GM23338 (cell line): ENCODE measurements around the gene USP10. TPM values are rescaled to one million over a fixed set of nuclear protein-coding genes. Genes with fewer than 3 reads are reported as not detected.

Experiments used
- ATAC-seq: fragments of 200-7000 bp; cut with Tn5 transposase; 3 replicates; pipeline ENCODE4 v1.9.1; 2020
- DNase-seq: peaks from one replicate; pipeline ENCODE4 v3.0.0-alpha.2; 2015; ENCODE audit warnings: low spot score
- H2AFZ ChIP-seq: fragments of 200-600 bp; sonication (generic); 2 replicates; pipeline ENCODE4 v1.8.0; 2016; ENCODE audit warnings: antibody characterized with exemption, mild to moderate bottlenecking, moderate library complexity
- H3F3A ChIP-seq: fragments of 200-600 bp; sonication (generic); replicated peaks from 2 replicates; pipeline ENCODE4 v1.8.0; 2017; ENCODE audit warnings: antibody characterized with exemption, mixed run types, low read depth
- H3K27ac ChIP-seq: fragments of 200-600 bp; sonication (generic); 2 replicates; pipeline ENCODE4 v1.6.1; 2016; ENCODE audit warnings: low read depth
- H3K27me3 ChIP-seq: fragments of 200-600 bp; sonication (generic); 2 replicates; pipeline ENCODE4 v1.8.0; 2016; ENCODE audit warnings: mild to moderate bottlenecking, mixed run types, moderate library complexity; ENCODE audit not compliant: insufficient read depth
- H3K36me3 ChIP-seq: fragments of 200-600 bp; sonication (generic); 2 replicates; pipeline ENCODE4 v1.8.0; 2016; ENCODE audit warnings: mild to moderate bottlenecking; ENCODE audit not compliant: insufficient read depth
- H3K4me1 ChIP-seq: fragments of 200-600 bp; sonication (generic); 2 replicates; pipeline ENCODE4 v1.8.0; 2016; ENCODE audit warnings: mild to moderate bottlenecking, moderate library complexity; ENCODE audit not compliant: insufficient read depth
- H3K4me2 ChIP-seq: fragments of 200-600 bp; sonication (generic); 2 replicates; pipeline ENCODE4 v1.7.1; 2017; ENCODE audit warnings: mixed run types
- H3K4me3 ChIP-seq: fragments of 200-600 bp; sonication (generic); 2 replicates; pipeline ENCODE4 v1.6.1; 2016; ENCODE audit warnings: mixed run types
- H3K79me2 ChIP-seq: fragments of 200-600 bp; sonication (generic); replicated peaks from 2 replicates; pipeline ENCODE4 v1.8.0; 2017; ENCODE audit warnings: mild to moderate bottlenecking; ENCODE audit not compliant: insufficient read depth
- H3K9me2 ChIP-seq: fragments of 200-600 bp; sonication (generic); 2 replicates; pipeline ENCODE4 v1.8.0; 2017; ENCODE audit not compliant: insufficient read depth
- H4K20me1 ChIP-seq: fragments of 200-600 bp; sonication (generic); replicated peaks from 2 replicates; pipeline ENCODE4 v1.8.0; 2017; ENCODE audit warnings: mild to moderate bottlenecking; ENCODE audit not compliant: insufficient read depth
- H3K27ac Mint-ChIP-seq: 2 replicates; pipeline ENCODE4 v1.8.0; 2020; ENCODE audit warnings: inconsistent platforms, mild to moderate bottlenecking, moderate library complexity, mixed read lengths
- H3K27me3 Mint-ChIP-seq: 3 replicates; pipeline ENCODE4 v1.8.0; 2022; ENCODE audit warnings: low read depth, mild to moderate bottlenecking, moderate library complexity, mixed read lengths, inconsistent platforms; ENCODE audit not compliant: insufficient read depth, poor library complexity
- H3K36me3 Mint-ChIP-seq: 3 replicates; pipeline ENCODE4 v1.8.0; 2021; ENCODE audit warnings: low read depth, mild to moderate bottlenecking, inconsistent platforms, moderate library complexity, mixed read lengths
- H3K4me1 Mint-ChIP-seq: 3 replicates; pipeline ENCODE4 v1.8.0; 2020; ENCODE audit warnings: mild to moderate bottlenecking, inconsistent platforms, mixed read lengths
- H3K4me3 Mint-ChIP-seq: 3 replicates; pipeline ENCODE4 v1.8.0; 2021; ENCODE audit warnings: moderate library complexity, mild to moderate bottlenecking, inconsistent platforms, mixed read lengths
- H3K9me3 Mint-ChIP-seq: 3 replicates; pipeline ENCODE4 v1.8.0; 2020; ENCODE audit warnings: moderate library complexity, mild to moderate bottlenecking, inconsistent platforms, mixed read lengths
- CREB1 ChIP-seq: fragments of 250-450 bp; sonication (Bioruptor Pico); IDR thresholded peaks from 2 replicates; pipeline ENCODE4 v1.5.0; 2020; ENCODE audit warnings: low read depth, mild to moderate bottlenecking, moderate library complexity
- EZH2 ChIP-seq: fragments of 200-600 bp; sonication (generic); IDR thresholded peaks from one replicate; pipeline ENCODE4 v1.8.0; 2017; ENCODE audit warnings: antibody characterized with exemption, mild to moderate bottlenecking, low read depth; ENCODE audit not compliant: unreplicated experiment
- EZH2phosphoT487 ChIP-seq: fragments of 200-600 bp; sonication (generic); IDR thresholded peaks from one replicate; pipeline ENCODE4 v1.8.1; 2018; ENCODE audit warnings: antibody characterized with exemption; ENCODE audit not compliant: unreplicated experiment
- JUNB ChIP-seq: IDR thresholded peaks from one replicate; pipeline ENCODE4 v1.6.1; 2016; ENCODE audit warnings: antibody characterized with exemption; ENCODE audit not compliant: unreplicated experiment
- POLR2AphosphoS5 ChIP-seq: IDR thresholded peaks from 2 replicates; pipeline ENCODE4 v1.6.1; 2016; ENCODE audit warnings: antibody characterized with exemption, low read depth
- polyA plus RNA-seq: library from polyadenylated mRNA; unstranded; fragments of >200 nt; fragmentation: Nextera tagmentation; extraction: Ambion mirVana; gene quantifications from 2 replicates; pipeline ENCODE4 v1.2.1, GENCODE V29; 2016
- total RNA-seq: library from RNA; depleted of rRNA; stranded (reverse); fragments of >200 nt; shearing (Covaris generic); gene quantifications from 2 replicates; pipeline ENCODE4 v1.2.3, GENCODE V29; 2014
- TF ChIP-seq, protein P1 (sequence below): fragments of 250-450 bp; sonication (Bioruptor Pico); IDR thresholded peaks from 2 replicates; pipeline ENCODE4 v1.5.0; 2020; ENCODE audit warnings: mild to moderate bottlenecking, moderate library complexity

USP10 gene
- total and polyA plus RNA-seq, 2 experiments from 2014 or later = 158 to 194 TPM

DNA sequence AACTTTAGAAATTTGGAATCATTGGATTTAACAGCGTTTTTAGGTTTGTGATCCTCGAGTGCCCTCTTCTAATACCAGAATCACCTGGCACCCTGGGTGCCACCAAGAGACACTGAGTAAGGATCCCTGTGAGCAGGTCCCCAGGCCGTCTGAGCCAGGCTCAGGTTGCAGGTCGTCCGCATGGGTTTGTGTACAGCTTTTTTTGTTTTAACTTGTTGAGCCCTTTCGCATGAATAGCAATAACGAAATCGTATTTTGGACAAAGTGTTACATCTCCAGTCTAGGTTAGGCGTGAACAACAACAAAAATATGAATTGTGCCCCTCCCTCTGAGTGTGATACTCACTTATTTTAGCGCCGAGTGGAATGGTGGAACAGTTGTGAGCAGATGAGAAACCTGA is 10.9 kb downstream of the USP10 start:
- Mint-ChIP-seq H3K4me1 (peaks cover 73% of the 10 kb centered on the region), H3K9me3 (no peaks in the 10 kb centered on the region), H3K4me3 (no peak overlapping the region; the same call in 2 of the 3 replicates), H3K27ac (no peak overlapping the region), H3K36me3 (no peaks in the 10 kb centered on the region; the same call in 1 of the 3 replicates), H3K27me3 (peaks cover 8% of the 10 kb centered on the region)
- H3F3A ChIP-seq = 0 out of 2 replicates have a peak, but pooled peaks cover 6% of the 10 kb centered on the region
- H3K36me3 ChIP-seq = no peaks in the 10 kb centered on the region
- H3K4me1 ChIP-seq = peaks cover 64% of the 10 kb centered on the region
- H3K4me3 ChIP-seq = no peak overlapping the region
- TF ChIP-seq EZH2phosphoT487 = no peak
- no peak for TF ChIP-seq EZH2
- TF ChIP-seq POLR2AphosphoS5 = no peak
- TF ChIP-seq CREB1 = no peak
- no peak for TF ChIP-seq JUNB
- TF ChIP-seq, protein P1, sequence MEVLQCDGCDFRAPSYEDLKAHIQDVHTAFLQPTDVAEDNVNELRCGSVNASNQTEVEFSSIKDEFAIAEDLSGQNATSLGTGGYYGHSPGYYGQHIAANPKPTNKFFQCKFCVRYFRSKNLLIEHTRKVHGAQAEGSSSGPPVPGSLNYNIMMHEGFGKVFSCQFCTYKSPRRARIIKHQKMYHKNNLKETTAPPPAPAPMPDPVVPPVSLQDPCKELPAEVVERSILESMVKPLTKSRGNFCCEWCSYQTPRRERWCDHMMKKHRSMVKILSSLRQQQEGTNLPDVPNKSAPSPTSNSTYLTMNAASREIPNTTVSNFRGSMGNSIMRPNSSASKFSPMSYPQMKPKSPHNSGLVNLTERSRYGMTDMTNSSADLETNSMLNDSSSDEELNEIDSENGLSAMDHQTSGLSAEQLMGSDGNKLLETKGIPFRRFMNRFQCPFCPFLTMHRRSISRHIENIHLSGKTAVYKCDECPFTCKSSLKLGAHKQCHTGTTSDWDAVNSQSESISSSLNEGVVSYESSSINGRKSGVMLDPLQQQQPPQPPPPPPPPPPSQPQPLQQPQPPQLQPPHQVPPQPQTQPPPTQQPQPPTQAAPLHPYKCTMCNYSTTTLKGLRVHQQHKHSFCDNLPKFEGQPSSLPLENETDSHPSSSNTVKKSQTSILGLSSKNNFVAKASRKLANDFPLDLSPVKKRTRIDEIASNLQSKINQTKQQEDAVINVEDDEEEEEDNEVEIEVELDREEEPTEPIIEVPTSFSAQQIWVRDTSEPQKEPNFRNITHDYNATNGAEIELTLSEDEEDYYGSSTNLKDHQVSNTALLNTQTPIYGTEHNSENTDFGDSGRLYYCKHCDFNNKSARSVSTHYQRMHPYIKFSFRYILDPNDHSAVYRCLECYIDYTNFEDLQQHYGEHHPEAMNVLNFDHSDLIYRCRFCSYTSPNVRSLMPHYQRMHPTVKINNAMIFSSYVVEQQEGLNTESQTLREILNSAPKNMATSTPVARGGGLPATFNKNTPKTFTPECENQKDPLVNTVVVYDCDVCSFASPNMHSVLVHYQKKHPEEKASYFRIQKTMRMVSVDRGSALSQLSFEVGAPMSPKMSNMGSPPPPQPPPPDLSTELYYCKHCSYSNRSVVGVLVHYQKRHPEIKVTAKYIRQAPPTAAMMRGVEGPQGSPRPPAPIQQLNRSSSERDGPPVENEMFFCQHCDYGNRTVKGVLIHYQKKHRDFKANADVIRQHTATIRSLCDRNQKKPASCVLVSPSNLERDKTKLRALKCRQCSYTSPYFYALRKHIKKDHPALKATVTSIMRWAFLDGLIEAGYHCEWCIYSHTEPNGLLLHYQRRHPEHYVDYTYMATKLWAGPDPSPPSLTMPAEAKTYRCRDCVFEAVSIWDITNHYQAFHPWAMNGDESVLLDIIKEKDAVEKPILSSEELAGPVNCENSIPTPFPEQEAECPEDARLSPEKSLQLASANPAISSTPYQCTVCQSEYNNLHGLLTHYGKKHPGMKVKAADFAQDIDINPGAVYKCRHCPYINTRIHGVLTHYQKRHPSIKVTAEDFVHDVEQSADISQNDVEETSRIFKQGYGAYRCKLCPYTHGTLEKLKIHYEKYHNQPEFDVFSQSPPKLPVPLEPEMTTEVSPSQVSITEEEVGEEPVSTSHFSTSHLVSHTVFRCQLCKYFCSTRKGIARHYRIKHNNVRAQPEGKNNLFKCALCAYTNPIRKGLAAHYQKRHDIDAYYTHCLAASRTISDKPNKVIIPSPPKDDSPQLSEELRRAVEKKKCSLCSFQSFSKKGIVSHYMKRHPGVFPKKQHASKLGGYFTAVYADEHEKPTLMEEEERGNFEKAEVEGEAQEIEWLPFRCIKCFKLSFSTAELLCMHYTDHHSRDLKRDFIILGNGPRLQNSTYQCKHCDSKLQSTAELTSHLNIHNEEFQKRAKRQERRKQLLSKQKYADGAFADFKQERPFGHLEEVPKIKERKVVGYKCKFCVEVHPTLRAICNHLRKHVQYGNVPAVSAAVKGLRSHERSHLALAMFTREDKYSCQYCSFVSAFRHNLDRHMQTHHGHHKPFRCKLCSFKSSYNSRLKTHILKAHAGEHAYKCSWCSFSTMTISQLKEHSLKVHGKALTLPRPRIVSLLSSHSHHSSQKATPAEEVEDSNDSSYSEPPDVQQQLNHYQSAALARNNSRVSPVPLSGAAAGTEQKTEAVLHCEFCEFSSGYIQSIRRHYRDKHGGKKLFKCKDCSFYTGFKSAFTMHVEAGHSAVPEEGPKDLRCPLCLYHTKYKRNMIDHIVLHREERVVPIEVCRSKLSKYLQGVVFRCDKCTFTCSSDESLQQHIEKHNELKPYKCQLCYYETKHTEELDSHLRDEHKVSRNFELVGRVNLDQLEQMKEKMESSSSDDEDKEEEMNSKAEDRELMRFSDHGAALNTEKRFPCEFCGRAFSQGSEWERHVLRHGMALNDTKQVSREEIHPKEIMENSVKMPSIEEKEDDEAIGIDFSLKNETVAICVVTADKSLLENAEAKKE (CRISPR knock-in tag) = no peak
- no peak for DNase-seq
- no peak for ATAC-seq
- peaks cover 100% of the 10 kb centered on the region for H3K79me2 ChIP-seq
- H2AFZ ChIP-seq = no peak overlapping the region
- peaks cover 94% of the 10 kb centered on the region for H4K20me1 ChIP-seq
- no peaks in the 10 kb centered on the region for H3K9me2 ChIP-seq
- peak overlapping the region; percentile 13; the same call in 1 of the 2 replicates for H3K27ac ChIP-seq
- H3K27me3 ChIP-seq = no peaks in the 10 kb centered on the region
- H3K4me2 ChIP-seq = no peak overlapping the region
